ENCODE results near the gene EYA4.

The EYA4 gene

GRCh38 chr6:133359256-133359655, 118.1 kb downstream of the EYA4 start:
- no peak for TF ChIP-seq ZFX (IDR thresholded peaks at IDR 0.05; ENCODE audit: borderline replicate concordance)
- TF ChIP-seq, protein P1, sequence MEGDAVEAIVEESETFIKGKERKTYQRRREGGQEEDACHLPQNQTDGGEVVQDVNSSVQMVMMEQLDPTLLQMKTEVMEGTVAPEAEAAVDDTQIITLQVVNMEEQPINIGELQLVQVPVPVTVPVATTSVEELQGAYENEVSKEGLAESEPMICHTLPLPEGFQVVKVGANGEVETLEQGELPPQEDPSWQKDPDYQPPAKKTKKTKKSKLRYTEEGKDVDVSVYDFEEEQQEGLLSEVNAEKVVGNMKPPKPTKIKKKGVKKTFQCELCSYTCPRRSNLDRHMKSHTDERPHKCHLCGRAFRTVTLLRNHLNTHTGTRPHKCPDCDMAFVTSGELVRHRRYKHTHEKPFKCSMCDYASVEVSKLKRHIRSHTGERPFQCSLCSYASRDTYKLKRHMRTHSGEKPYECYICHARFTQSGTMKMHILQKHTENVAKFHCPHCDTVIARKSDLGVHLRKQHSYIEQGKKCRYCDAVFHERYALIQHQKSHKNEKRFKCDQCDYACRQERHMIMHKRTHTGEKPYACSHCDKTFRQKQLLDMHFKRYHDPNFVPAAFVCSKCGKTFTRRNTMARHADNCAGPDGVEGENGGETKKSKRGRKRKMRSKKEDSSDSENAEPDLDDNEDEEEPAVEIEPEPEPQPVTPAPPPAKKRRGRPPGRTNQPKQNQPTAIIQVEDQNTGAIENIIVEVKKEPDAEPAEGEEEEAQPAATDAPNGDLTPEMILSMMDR (IDR thresholded peaks at IDR 0.05), result no peak
- H3K27ac ChIP-seq, result peak overlapping the region; percentile 60

DNA sequence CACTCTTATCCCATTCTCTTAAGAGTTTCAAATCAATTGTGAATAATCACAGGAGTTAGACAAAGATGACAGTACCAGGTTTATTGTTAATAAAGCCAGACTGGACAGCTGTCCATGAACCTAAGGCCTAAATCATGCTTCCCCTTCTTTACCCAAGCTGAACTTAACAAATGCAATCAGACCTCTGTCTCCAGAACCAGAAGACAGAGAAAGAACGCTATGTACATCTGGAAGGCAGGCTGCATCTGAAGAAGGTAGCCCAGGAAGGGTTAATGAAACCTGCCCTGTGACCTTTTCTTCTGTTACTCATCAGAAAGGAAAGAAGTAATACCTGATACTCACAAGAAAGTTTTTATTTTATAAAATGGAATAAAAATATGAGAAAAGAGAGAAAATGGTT, 118.6 kb downstream of the EYA4 start:
- TF ChIP-seq ZFX (IDR thresholded peaks at IDR 0.05; ENCODE audit: borderline replicate concordance), result no peak
- TF ChIP-seq, protein P1 (IDR thresholded peaks at IDR 0.05), result no peak
- peak overlapping the region; percentile 60 for H3K27ac ChIP-seq

GRCh38 chr6:133360194-133360593, 119.0 kb downstream of the EYA4 start:
- peak overlapping the region; percentile 60; the same call in 1 of the 2 replicates for H3K27ac ChIP-seq
- TF ChIP-seq, protein P1 (IDR thresholded peaks at IDR 0.05), result no peak
- TF ChIP-seq ZFX (IDR thresholded peaks at IDR 0.05; ENCODE audit: borderline replicate concordance), result no peak

DNA sequence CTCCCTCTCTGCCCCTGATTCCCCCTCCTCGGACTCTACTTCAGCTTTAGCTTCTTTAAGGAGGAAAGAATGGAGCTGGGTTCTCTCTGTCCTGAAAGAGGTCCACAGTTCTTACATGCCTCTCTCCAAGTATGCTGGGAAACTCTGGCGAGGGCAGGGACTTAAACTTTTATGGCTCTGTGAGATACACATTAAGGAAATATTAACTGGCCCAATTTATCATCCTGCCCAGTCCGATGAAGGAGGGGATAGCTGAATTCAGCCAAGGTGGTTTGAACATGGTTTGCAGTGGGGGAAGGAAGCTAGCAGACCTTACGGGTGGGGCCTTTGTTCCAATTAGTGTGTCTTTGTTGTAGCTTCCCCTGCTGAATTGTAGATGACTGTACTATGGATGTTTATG, 121.7 kb downstream of the EYA4 start:
- no peak overlapping the region for H3K27ac ChIP-seq
- TF ChIP-seq ZFX (IDR thresholded peaks at IDR 0.05; ENCODE audit: borderline replicate concordance), result no peak
- TF ChIP-seq, protein P1 (IDR thresholded peaks at IDR 0.05), result no peak

DNA sequence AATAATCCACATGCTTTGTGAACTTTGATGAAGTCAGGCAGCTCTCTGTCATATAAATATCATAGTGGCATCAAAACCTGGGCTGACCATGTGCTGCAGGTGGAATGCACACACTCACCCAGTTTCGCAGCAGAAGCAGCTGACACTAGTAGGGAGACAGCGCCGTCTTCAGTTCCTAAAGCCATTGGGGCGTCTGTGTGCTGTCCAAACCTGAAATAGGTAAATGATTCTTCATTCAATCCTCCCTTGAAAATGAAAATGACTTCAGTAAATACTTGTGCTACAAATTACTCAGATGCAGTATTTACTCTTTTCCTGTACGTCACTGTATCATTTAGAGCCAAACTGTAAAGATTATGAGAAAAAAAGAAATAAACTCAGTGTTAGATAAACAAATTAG, 127.5 kb downstream of the EYA4 start:
- TF ChIP-seq, protein P1 (IDR thresholded peaks at IDR 0.05), result no peak
- TF ChIP-seq ZFX (IDR thresholded peaks at IDR 0.05; ENCODE audit: borderline replicate concordance), result no peak

DNA sequence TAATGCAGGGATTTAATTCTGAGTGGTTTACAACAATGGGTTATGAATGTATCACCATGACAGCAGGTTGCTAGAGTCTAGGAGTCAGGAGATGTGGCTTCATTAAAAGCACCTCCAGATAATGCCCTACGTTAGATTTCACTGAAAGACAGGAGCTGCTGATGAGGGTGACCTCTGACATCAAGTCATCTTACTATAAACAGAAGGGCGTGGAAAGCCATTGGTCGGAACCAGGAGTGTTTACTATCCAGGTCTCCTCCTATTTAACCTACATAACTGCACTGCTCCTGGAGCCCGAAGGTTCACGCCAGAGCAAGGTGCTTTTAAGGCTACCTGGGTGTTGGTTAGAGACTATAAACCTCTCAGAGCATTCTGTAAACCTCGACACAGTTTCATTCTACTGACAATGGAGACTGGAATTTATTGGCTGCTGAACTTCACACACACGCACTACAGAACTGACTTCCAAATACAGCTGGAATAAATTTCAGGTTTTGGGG, 128.7 kb downstream of the EYA4 start:
- TF ChIP-seq, protein P1 (IDR thresholded peaks at IDR 0.05), result no peak
- TF ChIP-seq ZFX (IDR thresholded peaks at IDR 0.05; ENCODE audit: borderline replicate concordance), result no peak
- H3K27ac ChIP-seq, result no peak overlapping the region

More for the DNA sequence above, 127.5 kb downstream of the EYA4 start:
- H3K27ac ChIP-seq, result no peak overlapping the region

DNA sequence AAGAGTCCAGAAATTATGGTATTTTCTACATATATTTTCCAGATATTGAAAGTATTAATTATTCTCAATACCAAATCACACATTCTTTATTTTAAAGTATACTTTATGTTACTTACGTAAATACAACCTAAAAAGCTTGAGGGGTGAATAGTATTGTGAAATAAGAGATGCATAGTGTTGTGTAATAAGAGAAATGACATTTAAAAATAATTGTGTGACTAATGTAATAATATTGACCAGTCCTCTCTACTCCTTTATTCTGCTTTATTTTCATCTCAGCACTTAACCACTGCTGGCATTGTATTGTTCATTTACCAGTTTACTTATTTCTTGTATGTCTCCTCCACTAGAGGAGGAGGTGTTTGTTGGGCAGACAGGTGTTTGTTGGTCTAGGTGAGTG, 135.6 kb downstream of the EYA4 start:
- H3K27ac ChIP-seq, result no peak overlapping the region
- no peak for TF ChIP-seq ZFX (IDR thresholded peaks at IDR 0.05; ENCODE audit: borderline replicate concordance)
- TF ChIP-seq, protein P1 (IDR thresholded peaks at IDR 0.05), result no peak

Measured in 22Rv1 (cell line).